HPDE6-E6E7 (cell line): ENCODE data around the gene SHC4.

Experiments
- DNase-seq: peaks from one replicate; pipeline ENCODE4 v3.0.0; 2011; ENCODE audit warnings: missing footprints; ENCODE audit errors: extremely low spot score

SHC4 gene

DNA sequence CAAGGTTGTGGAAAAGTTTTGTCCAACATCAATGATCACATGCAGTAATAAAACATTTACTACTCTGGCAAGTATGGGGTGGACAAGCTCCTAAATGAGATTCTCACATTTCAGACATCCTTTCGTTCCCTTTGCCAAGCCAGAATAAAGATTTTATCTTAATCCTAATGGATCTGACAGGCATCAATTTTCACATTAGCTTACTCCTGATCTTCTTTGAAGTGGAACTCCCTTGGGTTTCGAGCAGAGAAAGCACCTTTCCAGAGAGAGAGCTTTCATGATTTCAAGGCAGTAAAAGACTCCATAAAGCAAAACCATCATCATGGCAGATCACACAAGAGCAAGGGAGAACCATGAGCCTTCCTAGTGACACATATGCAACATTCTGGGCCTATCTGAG lies 113.1 kb downstream of the SHC4 start:
- no peak for DNase-seq

DNA sequence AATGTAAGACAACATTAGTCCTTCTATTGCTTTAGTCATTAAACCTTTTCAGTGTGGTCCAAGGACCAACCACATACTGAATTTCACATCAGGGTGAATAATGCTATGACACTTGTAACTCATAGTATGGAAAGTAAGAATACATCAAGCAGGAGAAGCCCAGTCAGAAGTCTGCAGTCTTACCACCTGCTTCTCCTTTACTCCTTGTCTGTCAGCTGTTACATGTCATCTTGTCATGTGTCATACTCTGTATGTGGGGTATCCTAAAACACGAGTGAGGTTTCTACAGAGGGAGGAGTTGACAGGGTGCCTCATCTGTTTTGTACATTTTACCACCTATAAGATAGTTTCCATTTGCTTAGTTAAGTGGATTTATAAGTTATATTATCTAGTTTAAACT lies 118.6 kb downstream of the SHC4 start:
- DNase-seq = no peak

DNA sequence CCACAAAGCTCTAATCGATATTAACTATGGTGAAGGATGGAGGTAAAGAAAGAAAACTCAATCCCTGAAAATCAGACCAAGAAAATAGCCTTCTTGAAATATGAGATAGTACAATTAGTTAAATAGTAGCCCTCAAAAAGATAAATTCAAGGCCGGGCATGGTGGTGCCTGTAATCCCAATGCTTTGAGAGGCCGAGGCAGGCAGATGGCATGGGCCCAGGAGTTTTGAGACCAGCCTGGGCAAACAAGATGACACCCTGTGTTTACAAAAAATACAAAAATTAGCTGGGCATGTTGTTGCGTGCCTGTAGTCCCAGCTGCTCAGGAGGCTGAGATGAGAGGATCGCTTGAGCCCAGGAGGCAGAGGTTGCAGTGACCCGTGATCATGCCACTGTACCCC lies 121.2 kb downstream of the SHC4 start:
- no peak for DNase-seq

DNA sequence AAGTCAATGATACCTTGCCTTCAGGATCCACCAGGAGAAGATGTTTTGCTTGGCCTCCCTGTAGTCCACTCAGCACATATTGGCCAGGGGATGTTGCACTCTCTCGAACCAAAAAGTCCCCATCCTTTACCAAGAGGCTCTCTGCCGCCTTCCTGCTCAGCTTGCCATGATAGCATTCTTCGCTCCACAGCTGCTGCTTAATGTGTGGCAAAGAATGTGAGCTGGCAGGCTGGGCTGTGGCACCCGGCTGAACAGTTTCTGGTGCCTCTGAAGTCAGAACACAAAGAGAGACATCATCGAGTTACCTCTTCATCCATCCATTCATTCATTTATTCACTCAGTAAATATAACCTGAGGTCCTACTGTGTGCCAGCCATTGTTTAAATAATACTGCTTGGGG lies 129.0 kb downstream of the SHC4 start:
- DNase-seq = no peak

DNA sequence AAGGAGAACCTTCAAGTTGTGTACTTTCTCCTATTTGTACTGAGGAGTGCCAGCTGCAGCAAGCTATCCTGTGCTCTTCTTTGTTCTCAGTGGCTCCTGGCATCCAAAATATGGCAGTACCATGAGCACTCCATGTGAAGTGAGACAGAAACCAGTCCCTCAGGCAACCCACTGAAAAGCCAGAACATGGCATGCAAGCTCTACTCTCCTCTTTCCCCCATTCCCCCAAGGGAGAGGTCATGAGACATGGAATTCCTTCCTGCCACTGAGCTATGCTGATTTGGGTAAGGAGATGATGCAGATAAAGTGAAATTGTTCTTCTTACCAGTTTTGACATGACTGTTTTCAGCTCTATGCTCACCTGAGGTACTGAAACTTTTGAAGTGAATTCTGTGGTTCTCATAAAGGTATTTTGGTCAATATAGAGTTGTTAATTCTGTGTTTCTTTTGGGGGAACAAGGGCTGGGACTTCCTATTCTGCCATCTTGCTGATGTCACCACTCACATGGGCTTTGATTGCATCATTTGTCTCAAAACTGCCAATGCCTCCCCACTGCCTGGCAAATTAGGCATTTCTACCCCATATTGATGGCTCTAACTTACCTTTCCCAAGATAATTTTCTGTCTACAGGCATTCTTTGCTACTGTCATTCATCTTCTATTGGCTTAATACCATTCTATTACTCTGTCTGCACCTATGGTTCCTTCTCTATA lies 130.0 kb downstream of the SHC4 start:
- no peak for DNase-seq

DNA sequence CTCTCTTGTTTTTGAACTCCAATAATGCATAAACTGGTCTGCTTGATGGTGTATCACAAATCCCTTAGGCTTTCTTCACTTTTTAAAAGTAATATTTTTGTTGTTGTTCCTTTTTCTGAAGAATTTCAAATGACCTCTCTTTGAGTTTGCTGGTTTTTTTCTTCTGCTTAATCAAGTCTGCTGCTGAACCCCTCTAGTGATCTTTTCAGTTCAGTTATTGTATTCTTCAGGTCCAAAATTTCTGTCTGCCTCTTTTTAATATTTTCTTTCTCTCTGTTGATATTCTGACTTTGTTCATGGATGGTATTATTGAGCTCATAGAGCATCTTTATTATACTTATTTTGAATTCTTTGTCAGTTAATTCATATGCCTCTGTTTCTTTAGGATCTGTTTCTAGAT lies 131.1 kb downstream of the SHC4 start:
- no peak for DNase-seq

DNA sequence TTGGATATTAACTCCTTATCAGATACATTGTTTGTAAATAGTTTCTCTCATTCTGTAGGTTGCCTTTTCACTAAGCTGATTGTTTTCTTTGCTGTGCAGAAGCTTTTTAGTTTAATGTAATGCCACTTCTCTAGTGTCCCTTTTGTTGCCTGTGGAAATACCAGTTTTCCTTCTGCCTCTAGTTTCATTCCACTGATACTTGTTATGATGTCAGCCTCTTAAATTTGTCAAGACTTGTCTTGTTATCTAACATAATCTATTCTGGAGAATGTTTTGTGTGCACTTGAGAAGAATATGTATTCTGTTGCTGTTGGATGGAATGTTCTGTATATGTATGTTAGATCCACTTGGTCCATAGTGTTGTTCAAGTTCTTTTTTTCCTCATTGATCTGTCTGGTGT lies 134.8 kb downstream of the SHC4 start:
- no peak for DNase-seq

DNA sequence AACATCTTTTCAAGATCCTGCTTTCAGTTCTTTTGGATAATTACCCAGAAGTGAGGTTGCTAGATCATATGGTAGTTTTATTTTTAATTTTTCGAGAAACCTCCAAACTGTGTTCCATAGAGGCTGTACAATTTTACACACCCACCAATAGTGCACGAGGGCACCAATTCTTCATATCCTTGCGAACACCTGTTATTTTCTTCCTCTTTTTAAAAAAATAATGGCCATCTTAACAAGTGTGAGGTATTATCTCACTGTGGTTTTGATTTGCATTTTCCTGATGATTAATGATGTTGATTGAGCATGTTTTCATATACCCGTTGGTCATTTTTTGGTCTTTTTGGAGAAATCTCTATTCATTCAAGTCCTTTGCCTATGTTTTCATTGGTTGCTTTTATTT lies 135.2 kb downstream of the SHC4 start:
- DNase-seq = no peak

DNA sequence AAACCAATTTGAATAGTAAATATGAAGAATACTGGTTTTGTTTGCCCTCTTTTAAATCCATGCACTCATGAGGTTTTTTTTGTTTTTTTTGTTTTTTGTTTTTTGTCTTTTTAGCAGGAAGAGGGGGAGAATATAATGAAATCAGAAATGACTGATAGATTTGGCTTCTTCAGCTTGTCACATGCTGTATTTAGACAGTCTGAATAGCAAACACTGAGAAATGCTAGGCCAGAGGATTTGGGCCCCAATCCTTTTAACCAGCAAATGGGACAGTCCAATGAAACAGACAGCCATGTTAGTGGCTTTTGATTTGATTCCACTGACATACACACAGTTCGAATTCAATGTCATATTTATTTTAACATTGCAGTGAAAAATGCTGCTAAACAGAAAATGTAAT lies 138.6 kb downstream of the SHC4 start:
- DNase-seq = no peak

DNA sequence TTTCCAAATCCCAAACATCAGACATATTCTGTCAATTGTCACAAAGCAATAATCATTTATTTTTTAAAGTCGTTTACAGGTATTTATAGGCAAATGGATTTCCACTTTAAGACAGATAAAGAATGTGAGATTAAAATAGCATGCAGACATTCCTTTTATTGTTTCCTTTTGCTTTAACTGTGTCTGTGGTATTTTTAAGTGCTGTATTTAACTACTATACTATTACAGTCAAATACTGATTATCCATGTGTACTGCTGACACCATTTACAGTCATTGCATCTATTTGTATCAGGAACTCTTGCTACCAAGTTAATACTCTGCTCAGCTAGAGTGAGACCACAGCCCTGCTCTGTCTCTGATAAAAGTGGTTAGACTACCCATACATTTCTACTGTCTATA lies 140.0 kb downstream of the SHC4 start:
- DNase-seq = no peak

DNA sequence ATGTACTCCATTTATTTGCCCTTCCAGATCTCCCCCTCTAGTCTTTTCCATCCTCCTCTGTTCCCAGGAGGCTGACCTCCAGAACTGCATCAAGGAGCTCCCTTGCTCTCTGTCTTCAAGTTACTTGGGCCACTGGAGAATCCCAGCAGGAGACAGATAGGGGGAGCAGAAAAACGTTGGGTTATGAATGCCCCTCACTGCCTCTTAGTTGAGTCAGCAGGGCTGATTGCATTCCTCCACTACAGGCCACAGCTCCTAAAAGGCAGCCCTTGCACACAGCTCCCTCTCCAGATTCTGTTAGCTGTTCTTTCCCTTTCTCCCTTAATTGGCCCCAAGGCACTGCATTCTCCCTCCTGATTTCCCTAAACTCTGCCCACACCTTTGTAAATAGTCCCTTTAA lies 140.5 kb downstream of the SHC4 start:
- no peak for DNase-seq

DNA sequence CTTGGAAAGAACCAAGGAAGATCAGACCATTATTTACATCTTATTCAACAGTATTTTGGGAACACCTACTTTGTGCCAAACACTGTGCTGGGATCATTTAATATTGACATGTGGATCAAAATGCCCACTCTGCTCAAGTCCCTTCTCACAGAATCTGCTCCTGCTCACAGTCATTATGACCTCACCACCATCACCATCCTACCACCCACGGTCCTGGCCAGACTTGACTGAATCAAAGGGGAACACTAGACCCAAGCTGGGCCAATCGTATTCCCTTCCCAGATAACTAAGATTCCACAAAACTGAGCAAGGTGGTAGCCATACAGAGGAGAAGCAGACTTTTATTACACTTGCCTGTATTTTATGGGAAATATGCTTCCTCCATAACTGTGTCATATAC lies 149.4 kb downstream of the SHC4 start:
- DNase-seq = no peak

DNA sequence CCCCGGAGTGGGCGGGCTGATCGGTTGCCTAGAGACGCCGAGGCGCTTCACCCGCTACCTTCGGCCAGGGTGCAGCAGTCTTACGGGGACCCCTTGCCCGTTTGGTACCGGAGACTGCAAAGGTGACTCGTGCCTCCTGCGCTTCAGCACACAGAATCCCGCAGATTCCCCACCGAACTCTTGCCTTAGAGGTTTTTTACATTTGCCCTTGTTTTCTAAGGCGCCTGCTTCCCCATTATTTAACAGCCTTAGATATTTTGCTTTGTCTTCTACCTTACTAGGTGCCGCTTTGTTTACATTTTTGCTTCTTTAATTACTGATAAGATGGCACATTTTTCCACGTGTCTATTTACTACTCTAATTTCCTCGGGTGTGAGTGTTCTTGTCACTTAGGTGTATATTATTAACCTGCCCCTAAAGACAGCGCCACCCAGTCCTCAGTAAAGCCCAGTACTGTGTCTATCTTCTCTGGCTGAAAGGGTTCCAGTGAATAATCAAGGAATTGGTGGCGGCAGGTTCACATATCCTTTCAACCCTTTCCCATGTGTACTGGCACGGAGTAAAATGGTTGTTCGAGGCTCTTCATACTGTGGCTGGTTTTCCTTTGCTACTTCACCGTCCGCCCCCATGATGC lies 152.3 kb downstream of the SHC4 start:
- DNase-seq = no peak

DNA sequence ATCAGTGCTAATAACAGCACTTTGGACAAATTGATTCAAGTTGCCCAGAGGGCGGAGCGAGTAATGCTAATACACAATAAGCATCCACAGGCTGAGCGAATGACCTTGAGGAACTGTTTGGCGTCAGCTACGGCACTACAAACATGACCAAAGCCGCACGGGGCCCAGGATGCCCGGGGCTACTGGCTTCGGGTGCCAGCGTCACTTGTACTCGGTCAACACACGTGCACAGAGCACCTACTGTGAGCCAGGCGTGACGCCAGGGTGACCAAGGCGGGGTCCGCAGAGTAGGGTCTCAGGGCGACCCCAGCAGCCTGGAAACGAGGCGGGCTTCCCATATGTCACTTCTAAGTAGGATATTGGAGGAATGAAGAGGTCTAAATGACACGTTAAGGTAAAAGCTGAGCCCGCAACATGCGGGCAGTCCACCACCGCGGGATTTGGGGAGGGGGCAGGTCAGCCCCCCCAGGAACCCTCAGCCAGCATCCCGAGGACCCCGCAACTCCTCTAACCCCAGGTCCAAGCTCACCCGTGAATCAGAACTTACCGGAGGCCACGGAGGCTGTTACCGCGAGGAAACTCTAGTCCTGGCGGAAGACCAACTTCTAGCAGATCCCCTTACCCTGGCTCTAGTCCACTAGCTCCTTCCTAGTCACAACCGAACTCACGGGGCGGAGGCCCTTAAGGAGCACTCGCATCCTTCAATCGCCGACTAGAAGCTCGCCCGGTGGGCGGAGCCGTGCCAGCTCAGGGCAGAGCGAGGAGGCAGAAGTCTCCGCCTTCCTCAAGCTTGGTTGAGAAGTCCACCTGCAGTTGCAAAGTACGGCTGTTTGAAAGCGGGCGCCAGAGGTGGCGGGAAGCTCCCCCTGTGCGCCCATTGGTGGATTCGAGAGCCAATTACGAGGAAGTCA lies 153.1 kb downstream of the SHC4 start, which contains the start of gene CEP152:
Gene CEP152, minus strand, starts transcription at position 656 of the 911 bp plus-strand sequence. CDS start 5,420 bp downstream, outside the sequence.
- peak; percentile 90 for DNase-seq

DNA sequence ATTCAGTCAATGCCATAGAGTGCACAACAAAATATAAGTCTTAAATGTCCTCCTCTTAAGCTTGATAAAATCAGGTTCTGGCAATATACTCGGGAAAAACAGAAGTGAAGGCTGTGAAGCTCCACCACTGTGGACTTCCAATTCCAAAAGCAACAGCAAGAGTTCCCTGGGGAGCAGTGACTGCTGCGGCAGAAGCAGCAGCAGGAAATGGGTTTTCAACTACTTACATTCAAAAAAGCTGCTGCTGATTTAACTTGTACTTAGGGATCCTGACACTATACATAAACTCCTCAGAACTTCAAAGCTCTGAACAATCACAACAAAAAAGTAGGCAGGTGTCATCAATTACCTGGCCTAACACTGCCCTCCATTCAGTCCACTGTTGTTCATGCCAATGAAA lies 157.6 kb downstream of the SHC4 start:
- no peak for DNase-seq

DNA sequence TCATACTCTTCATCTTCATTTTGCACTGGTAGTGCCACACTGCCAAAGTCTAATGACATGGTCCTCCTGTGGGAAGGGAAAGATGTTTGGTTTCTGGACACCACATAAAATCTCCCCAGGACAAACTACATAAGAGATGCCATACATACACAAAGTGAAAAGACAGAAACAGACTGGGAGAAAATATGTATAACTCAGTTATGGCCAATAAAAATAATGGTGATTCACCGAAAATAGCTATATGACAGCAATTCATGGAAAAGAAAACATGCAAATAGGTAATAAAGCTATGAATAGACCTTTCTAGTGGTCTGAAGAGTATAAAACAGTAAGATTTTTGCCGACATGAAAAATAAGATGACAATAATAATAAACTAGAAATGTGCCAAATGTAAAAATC lies 158.1 kb downstream of the SHC4 start:
- no peak for DNase-seq

DNA sequence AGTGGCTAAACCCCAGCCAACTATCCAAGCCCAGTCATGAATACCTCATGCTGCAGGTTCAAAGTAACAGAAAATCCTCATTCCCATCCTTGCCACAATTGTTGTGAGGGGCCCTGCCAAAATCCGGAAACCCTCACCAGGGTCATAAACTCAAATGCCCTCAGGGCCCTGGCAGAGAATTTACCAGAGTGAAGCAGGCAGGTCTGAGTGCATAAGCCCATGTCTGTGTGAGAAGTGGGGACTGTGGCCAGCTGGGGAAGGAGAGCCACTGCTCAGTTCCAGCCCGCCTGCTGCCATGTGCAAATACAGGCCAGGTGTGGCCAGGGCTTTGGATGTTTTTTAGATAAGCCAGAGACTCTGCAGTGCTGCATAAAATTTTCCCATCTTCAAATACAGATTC lies 159.8 kb downstream of the SHC4 start:
- DNase-seq = no peak

DNA sequence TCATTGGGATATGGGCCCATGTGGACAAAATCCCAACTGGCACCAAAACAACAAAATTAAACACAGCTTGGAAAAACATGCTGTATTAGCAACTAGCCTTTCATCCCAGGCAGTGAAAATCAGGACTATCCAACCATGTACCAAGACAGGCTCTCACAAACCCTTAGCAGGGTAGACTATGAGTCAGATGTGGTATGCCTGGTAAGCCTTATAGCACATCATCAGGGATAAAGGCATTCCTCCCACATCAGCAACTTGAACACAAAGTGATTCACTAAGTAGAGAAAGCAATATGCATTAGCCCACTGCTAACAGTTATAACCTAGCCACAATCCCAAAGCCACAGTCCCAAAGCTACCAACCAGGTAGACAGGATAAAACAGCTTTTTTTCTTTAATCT lies 160.9 kb downstream of the SHC4 start:
- DNase-seq = no peak

DNA sequence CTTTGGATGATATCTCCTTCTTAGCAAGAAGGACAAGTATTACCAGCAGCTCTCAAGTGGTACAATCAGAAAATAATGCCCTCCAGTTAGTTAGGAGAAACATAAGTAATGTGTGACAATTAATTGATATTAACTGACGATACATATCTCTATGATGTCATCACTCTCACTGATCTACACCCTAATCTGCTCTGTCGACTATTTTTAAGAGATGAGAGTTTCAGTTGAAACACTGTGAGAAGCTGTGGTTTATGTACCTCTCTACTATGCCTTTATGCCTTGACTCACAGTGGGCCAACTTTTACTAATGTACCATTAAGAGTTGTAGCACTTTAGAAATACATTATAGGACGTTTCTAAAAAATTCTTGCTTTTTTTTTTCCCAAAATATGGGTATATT lies 161.5 kb downstream of the SHC4 start:
- DNase-seq = no peak

DNA sequence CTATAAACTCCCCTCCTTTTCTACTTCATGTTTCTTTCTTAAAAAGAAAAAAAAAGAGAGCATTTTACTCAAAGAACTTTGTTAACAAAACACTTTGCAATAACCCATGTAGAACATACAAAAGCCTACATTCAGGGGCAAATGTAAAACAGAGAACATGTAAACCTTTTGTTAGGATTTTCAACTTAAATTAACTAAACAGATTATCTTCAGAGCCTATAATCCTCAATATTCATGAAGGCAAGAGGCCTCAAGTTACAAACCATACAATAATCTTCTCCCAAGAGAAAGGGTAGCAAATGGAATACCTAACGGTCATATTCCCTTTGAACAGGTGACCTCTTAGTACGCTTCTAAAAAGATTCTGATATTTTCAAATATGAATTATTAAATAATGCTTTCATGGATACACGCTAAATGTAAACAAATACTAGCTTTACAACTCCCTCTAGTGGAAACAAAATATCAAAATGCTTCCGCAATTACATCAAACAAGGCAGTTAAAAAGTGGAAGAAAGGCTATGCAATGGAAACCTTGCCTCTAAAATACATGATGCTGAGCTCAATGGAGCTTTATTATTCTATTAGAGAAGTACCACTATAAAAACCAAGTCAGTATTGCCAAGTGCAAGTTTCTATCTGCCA lies 162.8 kb downstream of the SHC4 start:
- DNase-seq = no peak

DNA sequence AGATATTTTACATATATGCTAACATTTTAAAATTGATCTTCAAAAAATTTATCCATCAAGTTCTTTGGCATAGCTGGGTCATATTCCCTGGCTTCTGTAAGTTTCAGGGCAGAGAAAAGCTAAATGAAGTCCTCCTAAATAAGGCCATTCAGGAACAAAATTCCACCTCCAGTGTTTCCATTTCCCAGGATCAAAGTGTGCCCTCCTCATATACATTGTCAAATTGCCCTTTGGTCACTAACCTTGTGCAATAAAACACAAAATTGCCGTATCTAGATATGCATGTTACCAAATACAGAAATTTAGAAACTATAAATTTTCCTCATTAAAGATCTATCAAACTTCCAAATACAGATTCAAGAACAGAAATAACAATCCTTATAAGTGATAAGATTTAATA lies 163.5 kb downstream of the SHC4 start:
- no peak for DNase-seq

DNA sequence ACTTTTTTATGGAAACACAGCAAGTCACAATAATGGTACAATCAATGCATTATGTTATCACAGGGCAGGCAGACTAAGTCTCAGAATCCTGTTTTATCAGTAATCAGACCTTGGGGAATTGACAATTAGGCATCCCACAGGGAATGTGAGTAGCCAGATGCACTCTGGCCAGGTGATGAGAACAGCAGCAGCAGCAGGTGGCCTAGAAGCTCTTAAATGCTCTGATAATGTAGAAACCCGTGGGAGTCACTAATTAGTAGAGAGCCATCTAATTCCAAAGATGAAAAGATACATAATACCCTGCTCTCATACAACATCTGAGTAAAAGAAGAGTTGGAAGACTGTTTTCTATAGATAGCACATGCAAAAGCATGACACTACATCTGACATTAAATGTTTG lies 165.4 kb downstream of the SHC4 start:
- DNase-seq = no peak
